OCI-LY7 (cell line): ENCODE measurements around the gene TMEM214.

Source experiments
- CTCF ChIP-seq: fragments of 200-600 bp; sonication (generic); conservative IDR thresholded peaks from 2 replicates; pipeline ENCODE4 v1.5.1; 2014; ENCODE audit warnings: mild to moderate bottlenecking, antibody characterized with exemption, low read length, moderate library complexity, mixed read lengths
- EZH2phosphoT487 ChIP-seq: fragments of 200-600 bp; sonication (generic); IDR thresholded peaks from 2 replicates; pipeline ENCODE4 v1.6.1; 2018; ENCODE audit warnings: low read depth, borderline replicate concordance, mild to moderate bottlenecking, mixed run types, antibody characterized with exemption, low read length, moderate library complexity, mixed read lengths

GRCh38 chr2:27007416-27008374 is 25.1 kb upstream of the TMEM214 start:
- no peak for TF ChIP-seq EZH2phosphoT487
- TF ChIP-seq CTCF, result no peak
